Measurements from ENCODE around the gene MXD4.

GRCh38 chr4:2273221-2273620, 11.3 kb upstream of the MXD4 start:
- TF ChIP-seq SP1 (IDR thresholded peaks at IDR 0.05): no peak
- TF ChIP-seq TARDBP (IDR thresholded peaks at IDR 0.05): no peak
- TF ChIP-seq ARNT (IDR thresholded peaks at IDR 0.05): no peak
- no peak for TF ChIP-seq FOXA1 (IDR thresholded peaks at IDR 0.05)
- TF ChIP-seq FOXM1 (IDR thresholded peaks at IDR 0.05; ENCODE audit: borderline replicate concordance): no peak
- no peak for TF ChIP-seq HDGF (IDR thresholded peaks at IDR 0.05; ENCODE audit: borderline replicate concordance)
- TF ChIP-seq NFRKB (IDR thresholded peaks at IDR 0.05): no peak
- TF ChIP-seq BHLHE40 (IDR thresholded peaks at IDR 0.05; ENCODE audit: borderline replicate concordance): no peak
- TF ChIP-seq ELF4 (IDR thresholded peaks at IDR 0.05): no peak
